Measurements from ENCODE around the gene CHST8.

Gene CHST8

DNA sequence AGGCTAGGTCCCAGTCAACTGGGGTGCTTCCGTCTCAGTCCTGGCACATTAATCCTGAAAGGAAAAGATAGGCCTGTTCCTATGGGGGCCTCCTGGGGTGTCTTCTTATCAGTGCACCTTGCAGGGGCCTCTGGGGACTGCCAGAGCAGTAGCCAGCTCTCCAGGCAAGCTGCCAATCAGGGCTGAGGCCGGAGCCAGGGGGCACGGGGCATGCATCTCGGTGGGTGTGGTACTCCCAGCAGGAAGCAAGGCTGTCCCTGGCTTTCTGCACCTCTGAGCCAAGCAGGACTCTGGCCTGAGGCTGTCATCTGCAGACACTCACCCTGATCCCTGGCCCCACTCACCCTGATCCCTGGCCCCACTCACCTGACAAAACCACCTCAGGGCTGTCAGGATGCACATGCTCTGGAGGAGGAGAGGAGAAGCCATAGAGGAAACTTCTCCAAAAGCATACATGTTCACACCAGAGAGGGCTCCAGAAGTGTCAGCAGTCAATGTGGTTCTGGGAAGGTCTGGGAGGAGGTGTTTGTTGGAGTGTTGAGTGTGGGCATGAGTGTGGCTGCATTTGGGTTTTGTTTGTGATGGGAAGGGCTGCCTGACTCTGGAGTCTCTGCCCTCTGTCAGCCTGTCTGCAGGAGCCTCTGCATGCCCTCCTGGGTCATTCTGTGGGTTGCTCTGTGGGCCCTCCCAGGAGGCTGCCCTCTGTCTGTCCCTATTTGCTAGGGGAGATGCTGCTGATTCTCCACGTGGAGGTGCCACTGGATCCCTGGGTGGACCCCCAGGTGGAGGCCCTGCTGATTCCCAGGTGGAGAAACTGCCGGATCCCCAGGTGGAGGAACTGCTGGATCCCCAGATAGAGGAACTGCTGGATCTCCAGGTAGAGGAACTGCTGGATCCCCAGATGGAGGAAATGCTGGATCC is 152.2 kb downstream of the CHST8 start:
- DNase-seq = no peak

DNA sequence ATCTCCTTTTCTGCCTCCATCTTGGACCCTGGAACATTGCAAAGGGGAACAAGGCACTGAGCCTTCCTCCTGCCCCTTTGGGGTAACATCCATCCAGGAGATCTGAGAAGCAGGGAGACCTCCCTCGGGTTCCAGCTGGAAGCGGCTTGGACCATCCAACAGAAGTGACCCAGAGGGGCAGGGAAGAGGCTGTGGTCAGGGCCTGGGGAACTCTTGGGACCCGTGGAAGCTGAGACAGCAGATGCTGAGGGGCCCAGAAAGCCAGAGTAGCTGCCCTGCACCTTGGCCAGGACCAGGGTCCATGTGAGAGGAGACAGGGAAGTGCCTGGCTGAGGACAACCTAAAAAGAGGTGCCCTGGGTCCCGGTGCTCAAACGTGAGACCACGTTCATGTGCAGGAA is 153.0 kb downstream of the CHST8 start:
- DNase-seq = no peak

DNA sequence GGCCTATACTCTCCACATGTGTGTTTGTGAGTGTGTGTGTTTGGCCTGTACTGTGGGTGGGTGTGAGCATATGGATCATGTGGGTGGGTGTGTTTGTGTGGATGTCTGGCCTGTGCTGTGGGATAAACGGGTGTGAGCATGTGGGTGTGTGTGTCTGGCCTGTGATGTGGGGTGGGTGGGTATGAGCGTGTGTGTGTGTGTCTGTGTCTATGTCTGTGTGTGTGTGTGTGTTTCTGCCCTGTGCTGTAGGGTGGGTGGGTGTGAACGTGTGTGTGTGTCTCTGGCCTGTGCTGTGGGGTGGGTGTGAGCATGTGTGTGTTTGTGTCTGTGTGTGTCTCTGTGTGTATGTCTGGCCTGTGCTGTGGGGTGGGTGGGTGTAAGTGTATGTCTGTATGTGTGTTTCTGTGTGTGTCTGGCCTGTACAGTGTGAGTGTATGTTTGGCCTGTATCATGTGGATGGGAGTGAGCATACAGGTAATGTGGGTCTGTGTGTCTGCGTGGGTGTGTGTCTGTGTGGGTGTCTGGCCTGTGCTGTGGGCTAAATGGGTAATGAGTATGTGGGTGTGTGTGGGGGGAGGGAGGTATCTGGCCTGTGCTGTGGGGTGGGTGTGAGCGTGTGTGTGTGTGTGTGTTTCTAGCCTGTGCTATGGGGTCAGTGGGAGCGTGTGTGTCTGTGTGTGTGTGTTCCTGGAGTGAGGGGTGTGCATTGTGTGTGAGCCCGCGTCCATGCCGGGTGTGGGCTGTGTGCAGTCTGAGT is 154.2 kb downstream of the CHST8 start:
- DNase-seq = no peak

DNA sequence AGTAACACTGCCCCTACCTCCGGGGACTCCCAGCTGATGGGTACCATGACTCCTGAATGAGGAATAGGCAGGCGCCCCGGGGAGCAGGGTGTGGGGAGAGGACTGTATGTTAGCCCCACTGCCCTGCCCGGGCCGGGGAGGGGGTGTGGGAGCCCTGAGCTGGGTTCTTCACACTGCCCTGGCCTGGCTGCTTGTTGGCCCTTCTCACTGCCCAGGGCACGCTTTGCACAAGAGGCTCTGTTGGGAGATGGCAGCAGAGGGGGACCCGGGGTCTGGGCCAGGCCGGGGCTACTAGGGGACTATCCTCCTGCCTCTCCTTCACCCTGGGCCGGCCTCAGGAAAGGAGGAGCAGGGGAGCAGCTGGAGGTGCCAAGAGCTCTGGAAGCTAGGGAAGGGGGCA is 155.6 kb downstream of the CHST8 start:
- DNase-seq = no peak

DNA sequence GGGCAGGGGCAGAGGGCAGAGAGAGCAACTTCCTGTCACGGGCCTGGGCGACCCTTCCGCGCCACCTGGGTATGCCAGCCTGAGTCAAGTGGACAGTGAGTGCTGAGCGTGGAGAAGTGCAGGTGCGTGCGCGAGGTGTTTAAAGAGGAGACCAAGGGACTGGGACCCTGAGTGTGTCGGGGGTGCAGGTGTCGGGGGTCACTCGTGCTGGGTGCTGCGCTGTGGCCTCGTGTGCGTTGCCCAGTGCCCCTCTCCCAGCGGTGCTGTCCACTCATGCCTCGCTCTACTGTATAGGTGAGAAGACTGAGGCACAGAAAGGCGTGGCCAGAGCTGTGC is 156.0 kb downstream of the CHST8 start:
- DNase-seq = no peak

DNA sequence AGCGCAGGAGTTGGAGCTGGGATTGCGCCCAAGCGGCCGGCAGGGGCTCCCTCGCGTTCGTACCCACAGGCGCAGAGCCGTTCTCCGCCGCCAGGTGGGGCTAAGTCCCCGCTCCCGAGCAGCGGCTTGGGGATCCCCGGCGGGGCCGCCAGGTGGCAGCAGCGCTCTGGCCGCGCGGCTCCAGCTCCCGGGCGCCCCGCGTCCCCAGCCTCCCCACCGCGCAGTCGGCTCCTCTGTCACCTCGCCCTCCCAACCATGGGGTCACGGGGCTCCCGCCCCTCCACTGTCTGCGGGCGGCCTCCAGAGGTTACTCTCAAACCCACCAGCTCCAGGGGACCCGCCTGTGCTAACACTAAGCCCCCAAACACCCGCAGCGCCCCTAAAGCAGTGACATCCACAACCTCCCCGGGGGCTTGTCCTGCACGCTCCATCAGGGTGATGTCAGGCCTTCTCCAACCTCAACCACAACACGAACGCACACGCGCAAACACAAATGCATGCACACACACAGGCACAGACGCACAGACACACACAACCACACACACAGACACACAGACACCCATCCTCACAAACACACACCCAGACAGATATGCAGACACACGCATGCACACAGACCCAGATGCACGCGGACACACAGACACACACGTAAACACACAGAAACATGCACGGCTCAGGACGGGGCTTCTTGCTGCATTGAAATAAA is 156.5 kb downstream of the CHST8 start:
- peak; percentile 60 for DNase-seq

DNA sequence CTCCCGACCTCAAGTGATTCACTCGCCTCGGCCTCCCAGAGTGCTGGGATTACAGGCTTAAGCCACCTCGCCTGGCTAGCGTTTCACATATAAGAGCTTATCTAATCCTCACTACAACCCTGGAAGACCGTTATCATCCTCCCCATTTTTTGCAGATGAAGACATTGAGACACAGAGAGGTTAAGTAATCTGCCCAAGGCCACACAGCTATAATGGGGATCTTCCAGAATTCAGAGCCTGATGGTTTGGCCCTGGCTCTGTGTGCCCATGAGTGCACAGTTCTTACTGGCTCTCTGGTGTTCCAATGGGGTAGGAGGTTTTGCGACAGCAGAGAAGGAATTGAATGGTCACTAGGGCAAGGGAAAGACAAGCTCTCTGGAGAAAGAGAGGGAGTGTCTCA is 158.1 kb downstream of the CHST8 start:
- no peak for DNase-seq

DNA sequence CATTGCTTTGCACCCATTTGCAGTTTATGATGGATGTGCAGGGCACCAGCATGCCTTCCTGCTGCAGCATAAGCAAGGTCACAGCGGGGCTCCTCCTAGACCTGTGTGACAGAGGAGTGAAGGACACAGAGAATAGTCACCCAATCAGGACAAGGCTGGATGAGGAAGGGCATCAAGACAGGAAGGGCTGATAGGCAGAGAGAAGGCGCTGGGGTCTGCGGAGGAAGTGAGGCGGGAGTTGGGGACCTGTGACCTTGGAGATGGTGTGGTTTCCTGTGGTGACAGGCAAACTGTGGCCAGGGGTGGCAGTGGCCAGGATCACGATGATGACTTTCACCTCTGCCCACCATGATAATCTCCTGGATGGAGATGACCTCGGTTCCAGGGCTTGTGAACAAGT is 158.5 kb downstream of the CHST8 start:
- DNase-seq = no peak

DNA sequence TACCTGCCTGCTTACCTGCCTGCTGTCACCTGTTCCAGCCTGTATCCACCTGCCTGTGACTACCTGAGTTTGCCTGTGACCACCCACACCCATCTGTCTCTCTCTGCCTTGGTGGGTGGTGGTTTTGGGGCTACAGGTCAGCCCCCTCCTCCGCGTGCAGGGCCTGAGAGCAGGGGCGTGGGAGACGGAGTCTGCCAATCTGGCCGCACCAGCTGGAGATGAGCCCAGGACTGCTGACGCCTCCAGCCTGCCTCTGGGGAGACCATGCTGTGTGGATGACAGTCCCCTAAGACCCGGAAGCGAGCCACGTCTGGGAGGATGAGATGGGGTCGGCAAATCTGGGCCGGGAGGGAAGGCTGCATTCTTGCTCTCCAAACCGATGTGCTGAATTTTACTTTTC is 159.0 kb downstream of the CHST8 start:
- DNase-seq = no peak

DNA sequence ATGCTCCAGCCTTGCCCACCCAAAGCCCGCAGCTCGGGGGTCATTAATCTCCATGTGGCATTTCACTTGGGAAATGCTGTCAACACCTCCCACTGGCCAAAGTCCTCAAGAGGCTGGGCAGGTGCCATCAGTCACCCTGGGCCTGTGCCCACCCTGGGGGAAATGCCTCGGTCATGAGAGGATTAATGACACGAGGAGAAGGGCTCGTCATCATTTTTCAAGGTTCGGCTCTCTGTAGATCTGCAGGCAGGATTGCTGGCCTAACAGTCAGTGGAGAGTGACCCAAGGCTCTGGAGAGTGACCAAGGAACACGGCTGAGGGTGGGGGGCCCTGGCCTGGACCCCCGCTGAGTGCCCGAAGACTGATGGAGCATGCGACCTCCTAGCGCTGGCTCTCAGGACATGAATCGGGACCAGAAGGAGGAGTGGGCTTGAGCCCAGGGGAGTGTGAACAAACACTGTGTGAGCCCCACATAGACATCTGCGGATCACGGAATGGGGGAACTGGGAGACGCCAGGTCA is 159.7 kb downstream of the CHST8 start:
- no peak for DNase-seq

DNA sequence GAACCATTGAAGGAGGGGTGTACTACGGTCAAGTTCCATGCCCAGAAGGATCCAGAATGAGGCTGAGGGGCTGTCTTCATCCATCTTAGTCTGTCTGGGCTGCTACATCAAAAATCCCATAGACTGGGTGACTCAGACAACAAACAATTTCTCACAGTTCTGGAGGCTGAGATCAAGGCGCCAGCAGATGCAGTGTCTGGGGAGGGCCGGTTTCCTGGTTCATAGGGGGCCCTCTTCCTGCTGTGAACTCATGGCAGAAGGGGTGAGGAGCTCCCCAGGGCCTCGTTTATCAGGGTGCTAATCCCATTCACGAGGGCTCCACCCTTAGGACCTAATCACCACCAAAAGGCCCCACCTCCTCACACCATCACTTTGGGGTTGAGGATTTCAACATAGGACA is 160.2 kb downstream of the CHST8 start:
- DNase-seq = no peak

DNA sequence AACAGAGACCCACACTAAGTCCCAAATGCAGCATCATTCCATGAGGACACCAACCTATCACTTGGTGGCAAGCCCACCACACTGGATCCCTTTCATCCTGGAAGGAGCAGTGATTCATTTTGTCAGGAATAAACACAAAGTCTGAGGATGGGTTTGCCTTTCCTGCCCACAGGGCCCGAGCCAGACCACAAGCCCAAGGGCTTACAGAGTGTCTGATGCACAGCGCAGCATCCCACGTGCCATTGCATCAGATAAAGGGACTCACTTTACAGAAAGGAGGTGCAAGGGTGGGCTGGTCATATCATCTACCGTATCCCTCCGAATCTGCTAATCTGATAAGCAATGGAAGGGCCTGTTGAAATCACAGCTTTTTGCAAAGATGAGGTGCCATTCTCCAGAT is 162.7 kb downstream of the CHST8 start:
- DNase-seq = no peak

DNA sequence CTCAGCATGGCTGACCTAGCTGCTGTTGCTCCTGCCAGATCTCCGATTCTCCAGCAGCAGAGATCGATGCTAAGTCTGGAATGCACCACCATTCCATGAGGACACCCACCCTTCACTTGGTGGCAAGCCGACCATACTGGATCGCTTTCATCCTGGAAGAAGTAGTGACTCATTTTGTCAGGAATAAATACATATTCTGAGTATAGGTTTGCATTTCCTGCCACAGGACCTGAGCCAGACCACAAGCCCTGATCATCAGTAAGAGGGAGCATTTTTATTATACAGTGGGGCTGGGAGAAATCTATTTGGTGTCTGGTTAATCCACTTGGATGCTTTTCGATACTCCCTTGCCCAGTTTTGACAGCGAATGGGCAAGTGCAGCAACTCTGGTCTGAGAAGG is 164.0 kb downstream of the CHST8 start:
- no peak for DNase-seq

DNA sequence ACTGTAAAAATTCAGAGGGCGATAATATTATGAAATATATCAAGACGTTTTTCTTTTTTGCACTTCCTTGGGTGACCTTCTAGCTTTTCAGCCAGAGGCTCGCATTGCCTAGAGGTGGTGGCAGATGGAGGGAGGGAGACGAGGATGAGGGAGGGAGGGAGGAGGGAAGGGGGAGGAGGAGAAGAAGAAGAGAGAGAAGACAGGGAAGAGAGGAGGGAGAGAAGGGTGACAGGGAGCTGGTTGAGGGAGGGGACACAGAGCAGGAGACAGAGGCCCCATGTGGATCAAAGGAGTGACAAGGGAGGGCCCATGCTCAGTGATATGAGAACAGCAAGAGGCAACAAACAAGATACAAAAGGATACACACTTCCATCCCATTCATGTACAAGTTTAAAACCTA is 166.9 kb downstream of the CHST8 start:
- DNase-seq = no peak

DNA sequence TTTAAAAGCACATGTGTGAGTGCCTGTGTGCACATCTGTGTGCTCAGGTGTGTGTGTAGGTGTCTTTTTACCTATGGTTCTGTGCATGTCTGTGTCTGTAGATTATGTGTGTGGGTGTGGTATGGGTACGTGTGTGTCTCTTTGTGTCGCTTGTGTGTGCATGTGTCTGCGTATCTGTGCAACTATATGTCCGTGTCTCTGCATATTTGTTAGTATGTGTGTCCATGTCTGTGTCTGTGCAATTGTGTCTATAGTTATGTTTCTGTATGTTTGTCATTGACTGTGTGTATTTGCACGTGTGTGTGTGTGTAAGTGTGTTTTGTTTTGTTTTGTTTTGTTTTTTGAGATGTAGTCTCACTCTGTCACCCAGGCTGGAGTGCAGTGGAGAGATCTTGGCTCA is 167.6 kb downstream of the CHST8 start:
- DNase-seq = no peak

DNA sequence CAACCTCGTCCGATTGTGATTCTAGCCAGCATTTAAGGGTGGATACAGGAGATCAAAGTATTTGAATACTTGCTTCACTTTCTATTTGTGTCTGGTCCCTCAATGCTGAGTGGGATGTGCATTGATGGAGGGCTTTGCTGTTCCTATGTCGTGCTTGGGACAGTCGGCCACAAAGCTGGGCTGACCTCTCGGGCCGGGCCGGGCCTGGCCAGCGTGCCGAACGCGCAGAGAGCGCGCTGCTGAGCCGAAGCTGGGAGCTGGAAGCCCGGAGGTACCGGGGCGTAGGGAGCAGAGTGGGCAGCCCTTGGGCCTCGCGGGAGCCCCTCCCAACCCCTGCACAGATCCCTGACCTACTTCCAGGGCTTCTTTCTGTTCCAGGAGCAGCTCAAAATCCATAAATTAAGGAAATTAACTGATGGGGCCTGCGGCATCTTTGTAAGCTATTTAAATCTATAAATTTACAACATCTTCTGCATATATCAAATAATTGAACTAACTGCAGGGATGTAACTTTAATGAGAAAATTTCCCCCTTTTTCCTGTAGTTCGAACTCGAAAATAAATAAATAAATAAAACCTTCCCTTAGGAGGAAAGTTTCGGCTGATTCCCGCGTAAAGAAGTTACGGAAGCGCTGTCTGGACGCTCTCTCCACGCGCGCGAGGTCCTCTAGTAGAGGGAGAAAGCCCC is 173.1 kb downstream of the CHST8 start:
- DNase-seq = no peak

DNA sequence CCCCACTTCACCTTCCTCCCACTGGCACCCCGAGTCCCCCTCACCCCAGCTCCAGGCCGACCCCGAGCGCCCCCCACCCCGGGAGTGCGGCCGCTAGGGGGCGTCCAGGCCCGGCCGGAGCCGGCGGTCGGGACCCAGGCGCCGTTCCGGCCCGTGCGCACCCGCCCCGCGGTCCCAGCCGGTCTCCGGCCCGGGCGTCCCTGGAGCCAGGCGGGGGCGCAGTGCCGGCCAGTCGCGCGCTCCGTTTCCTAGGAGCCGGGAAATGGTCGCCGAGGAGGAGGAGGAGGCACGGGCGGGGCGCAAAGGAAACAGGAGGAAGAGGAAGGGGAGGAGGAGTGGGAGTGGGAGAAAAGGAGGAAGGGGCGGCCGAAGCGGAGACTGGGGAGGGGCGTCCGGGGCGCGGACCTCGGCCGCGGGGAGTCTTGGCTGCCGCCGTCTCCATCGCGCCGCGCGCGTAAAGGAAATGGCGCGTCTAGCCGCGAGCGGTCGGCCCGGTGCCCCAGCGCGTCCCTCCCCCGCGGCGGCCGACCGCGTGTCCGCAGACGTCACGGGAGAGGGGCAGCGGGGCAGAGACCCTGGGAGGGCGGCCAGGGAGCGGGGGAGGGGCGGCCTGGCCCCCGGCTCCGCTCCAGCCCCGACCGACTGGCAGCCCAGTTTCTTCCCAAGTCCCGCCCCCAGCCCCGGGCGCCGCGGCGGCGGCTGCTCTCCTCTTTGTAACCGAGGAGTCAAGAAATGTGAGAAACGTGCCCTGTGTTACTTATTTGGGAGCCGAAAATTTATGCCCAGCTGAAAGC is 173.8 kb downstream of the CHST8 start:
- no peak for DNase-seq

DNA sequence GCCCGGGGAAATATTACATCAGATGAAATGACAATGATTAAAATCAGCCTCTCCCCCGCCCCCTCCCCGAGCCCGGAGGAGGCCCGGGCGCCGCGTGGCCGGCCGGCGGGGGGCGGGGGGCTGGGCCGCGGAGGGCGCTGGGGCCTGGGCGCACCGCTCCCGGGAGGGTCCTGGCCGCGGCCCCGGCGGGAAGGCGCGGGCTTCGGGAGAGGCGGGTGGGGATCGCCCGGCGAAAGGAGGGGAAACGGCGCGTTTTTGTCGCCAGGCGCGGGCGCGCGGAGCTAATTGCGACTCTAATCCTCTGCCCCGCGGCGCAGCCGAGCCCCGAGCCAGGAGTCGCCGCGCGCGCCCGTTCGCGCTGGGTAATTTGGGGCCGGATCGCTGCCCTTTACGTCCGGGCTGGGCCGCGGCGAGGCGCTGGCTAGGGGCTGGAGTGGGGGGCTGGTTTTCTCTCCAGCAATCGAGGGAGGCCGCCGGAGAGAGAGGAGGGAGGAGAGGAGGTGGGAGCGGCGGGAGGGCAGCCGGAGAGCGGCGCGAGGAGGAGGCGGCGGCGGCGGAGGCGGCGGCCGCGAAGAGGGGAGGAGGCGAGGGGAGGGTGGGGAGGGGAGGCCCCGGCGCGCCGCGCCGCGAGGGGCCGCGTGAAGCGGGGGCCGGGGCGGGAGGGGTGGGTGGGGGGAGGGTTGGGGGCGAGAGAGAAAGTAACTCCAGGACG is 174.6 kb downstream of the CHST8 start, which contains the start of gene KCTD15:
Gene KCTD15, plus strand, starts transcription at position 707 of the 712 bp plus-strand sequence. CDS start 3,585 bp downstream, outside the sequence.
- DNase-seq = no peak

DNA sequence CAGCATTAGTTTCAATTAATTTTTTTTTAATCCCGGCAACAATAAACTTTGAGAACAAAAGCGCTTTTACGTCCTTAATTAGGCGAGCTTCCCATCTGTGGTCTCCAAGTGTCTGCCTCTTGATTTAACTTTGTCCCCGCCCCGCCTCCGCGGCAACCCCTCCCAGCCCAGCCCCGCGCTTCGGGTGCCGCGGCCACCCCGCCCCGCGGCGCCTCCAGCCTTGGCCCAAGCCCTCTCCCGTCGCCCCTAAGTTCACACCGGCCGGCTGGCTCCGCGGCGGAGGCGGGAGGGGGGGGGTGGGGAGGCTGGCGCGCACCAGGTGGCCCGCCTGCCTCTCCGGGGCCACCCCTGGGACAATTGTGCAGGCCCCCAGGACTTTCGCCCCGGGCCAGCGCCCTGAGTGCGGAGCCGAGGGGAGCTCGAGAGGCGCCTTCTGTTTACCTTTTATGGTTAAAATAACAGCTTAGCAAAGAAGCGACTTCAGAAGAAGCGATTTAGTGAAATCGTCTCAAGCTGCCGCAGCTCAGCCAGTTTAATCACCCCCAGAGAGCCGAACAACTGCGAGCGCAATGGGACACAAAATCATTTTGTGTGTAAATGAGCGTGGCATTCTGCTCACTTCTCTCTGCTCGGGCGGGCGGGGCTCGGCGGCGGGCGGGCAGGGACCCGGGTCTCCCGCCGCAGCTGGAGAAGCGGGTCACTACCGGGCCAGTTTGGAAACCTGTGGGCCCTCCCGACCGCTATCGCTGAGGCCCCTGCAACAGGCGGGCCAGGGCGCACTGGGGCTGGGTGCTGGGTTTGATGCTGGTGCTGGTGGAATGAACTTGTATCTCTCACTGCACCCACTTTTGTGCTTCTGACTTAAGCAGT is 176.3 kb downstream of the CHST8 start:
- no peak for DNase-seq

DNA sequence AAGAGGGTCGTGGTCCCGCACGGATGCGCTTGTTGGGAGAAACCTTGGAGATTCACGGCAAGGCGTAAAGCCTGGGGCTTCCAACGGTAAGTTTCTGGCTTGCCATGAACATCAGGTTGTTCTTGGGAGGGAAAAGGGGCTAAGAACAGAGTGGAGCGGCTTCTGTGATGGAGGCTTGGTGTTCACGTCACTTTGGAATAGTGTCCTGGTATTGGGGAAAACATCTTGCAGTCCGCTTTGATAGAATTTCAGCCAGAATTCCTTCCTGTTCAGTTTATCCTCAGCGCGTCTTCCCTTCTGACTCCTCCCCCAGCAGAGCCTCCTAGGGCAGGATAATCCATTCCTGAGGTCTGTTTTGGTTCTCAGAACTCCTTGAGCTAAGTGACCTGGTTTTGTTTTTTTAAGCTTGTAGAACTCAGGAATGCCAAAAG is 176.9 kb downstream of the CHST8 start:
- no peak for DNase-seq

All from activated gamma-delta T cell (primary cell).